ENCODE results near the gene NEO1.

Gene NEO1

DNA sequence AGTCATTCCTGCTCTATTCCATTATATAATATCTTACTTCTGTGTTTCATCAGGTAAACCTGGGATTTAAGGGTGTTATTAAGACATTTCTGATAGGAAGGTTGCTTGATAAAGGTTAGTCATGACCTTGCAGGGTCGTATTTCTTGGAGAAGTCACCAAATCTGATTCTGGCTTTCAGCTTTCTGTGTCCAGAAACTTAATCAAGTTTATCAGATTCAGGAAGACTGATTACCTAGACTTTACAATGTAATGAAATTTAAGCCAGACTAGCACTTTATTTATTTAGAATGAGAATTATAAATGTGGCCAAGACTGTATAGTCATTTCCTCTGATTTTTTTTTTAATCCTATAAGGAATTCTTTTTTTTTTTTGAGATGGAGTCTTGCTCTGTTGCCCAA, 81.9 kb downstream of the NEO1 start:
- no peak overlapping the region for H3K4me3 ChIP-seq (ENCODE audit: low read depth, low read length)
- TF ChIP-seq, protein P1, sequence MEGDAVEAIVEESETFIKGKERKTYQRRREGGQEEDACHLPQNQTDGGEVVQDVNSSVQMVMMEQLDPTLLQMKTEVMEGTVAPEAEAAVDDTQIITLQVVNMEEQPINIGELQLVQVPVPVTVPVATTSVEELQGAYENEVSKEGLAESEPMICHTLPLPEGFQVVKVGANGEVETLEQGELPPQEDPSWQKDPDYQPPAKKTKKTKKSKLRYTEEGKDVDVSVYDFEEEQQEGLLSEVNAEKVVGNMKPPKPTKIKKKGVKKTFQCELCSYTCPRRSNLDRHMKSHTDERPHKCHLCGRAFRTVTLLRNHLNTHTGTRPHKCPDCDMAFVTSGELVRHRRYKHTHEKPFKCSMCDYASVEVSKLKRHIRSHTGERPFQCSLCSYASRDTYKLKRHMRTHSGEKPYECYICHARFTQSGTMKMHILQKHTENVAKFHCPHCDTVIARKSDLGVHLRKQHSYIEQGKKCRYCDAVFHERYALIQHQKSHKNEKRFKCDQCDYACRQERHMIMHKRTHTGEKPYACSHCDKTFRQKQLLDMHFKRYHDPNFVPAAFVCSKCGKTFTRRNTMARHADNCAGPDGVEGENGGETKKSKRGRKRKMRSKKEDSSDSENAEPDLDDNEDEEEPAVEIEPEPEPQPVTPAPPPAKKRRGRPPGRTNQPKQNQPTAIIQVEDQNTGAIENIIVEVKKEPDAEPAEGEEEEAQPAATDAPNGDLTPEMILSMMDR (IDR thresholded peaks at IDR 0.05; ENCODE audit: low read depth, low read length), result no peak
- in situ Hi-C loops (cut with HindIII; ENCODE audit: low sequenced_read_pairs), result no loop called here
- DNase-seq (ENCODE audit: low read depth, low spot score), result no peak

GRCh38 chr15:73139041-73139743, 86.9 kb downstream of the NEO1 start:
- DNase-seq (ENCODE audit: low read depth, low spot score), result no peak
- no peak overlapping the region for H3K4me3 ChIP-seq (ENCODE audit: low read depth, low read length)
- TF ChIP-seq, protein P1 (IDR thresholded peaks at IDR 0.05; ENCODE audit: low read depth, low read length), result no peak
- in situ Hi-C loops (cut with HindIII; ENCODE audit: low sequenced_read_pairs), result no loop called here

DNA sequence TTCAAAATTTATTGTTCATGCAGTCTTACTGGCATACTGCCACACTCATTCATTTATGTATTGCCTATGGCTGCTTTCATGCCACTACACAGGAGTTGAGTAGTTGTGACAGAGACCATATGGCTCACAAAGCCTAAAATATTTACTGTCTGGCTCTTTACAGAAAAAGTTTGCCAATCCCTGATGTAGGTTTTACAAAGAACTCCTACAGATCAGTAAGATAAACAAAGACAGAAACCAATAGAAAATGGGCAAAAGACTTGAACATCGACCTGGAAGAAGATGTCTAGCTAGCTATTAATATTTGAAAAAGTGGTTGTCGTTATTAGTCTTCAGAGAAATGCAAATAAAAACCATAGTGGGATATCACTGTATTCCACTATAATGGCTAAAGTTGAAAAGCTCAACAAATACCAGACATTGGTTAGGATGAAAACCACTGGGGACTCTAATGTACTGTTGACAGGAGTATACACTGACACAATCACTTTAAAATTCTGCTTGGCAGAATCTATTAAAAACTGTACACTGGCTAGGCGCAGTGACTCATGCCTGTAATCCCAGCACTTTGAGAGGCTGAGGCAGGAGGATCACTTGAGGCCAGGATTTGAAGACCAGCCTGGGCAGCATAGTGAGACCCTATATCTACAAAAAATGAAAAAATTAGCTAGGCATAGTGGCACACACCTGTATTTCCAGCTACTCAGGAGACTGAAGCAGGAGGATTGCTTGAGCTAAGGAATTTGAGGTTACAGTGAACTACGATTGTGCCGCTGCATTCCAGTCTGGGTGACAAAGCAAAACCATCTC, 87.7 kb downstream of the NEO1 start:
- TF ChIP-seq, protein P1 (IDR thresholded peaks at IDR 0.05; ENCODE audit: low read depth, low read length), result no peak
- in situ Hi-C loops (cut with HindIII; ENCODE audit: low sequenced_read_pairs), result no loop called here
- H3K4me3 ChIP-seq (ENCODE audit: low read depth, low read length), result no peak overlapping the region
- no peak for DNase-seq (ENCODE audit: low read depth, low spot score)

- no peak overlapping the region for H3K4me3 ChIP-seq (ENCODE audit: low read depth, low read length)
- in situ Hi-C loops (cut with HindIII; ENCODE audit: low sequenced_read_pairs), result no loop called here
- no peak for DNase-seq (ENCODE audit: low read depth, low spot score)
- TF ChIP-seq, protein P1 (IDR thresholded peaks at IDR 0.05; ENCODE audit: low read depth, low read length), result no peak
Observed at GRCh38 chr15:73141216-73141900, 89.1 kb downstream of the NEO1 start.

- TF ChIP-seq, protein P1 (IDR thresholded peaks at IDR 0.05; ENCODE audit: low read depth, low read length), result no peak
- in situ Hi-C loops (cut with HindIII; ENCODE audit: low sequenced_read_pairs), result no loop called here
- H3K4me3 ChIP-seq (ENCODE audit: low read depth, low read length), result no peak overlapping the region
- DNase-seq (ENCODE audit: low read depth, low spot score), result no peak
Observed at GRCh38 chr15:73142802-73143762, 90.8 kb downstream of the NEO1 start.

DNA sequence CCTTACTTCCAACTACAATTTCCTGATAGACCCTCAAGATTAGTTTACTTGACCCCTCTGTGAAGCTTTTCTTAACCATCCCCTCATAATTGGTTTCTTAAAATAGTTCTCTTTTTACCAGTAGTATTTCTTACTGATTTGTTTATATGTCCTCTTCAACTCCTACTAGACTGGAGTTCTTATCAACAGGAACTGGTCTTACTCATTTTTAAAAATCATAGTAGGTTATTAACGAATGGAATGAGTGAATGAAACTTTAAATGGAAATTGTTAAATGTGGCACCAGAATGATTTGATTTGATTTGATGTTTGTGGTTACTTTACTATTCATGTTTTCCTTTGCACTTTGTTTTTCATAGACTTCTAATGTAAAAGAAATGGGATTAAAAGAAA, 91.5 kb downstream of the NEO1 start:
- no peak overlapping the region for H3K4me3 ChIP-seq (ENCODE audit: low read depth, low read length)
- TF ChIP-seq, protein P1 (IDR thresholded peaks at IDR 0.05; ENCODE audit: low read depth, low read length), result no peak
- DNase-seq (ENCODE audit: low read depth, low spot score), result no peak
- in situ Hi-C loops (cut with HindIII; ENCODE audit: low sequenced_read_pairs), result no loop called here

Measured in astrocyte of the spinal cord (primary cell).